B cell (primary cell): ENCODE measurements around the gene PLCD1. TPM values are rescaled to one million over a fixed set of nuclear protein-coding genes. Genes with fewer than 3 reads are reported as not detected.

Experiments
- ATAC-seq: fragments of 200-7000 bp; cut with Tn5 transposase; one replicate; pipeline ENCODE4 v1.10.0; 2021; ENCODE audit warnings: low read depth, mild to moderate bottlenecking, moderate number of reproducible peaks, moderate library complexity
- CTCF ChIA-PET: fragments of 350-600 bp; sonication (Branson Sonifier 250); formaldehyde crosslinking; loops from one replicate; lab custom pipeline; 2021; ENCODE audit warnings: antibody characterized with exemption, inconsistent platforms; lab: Charles Lee
- POLR2A ChIA-PET: fragments of 350-600 bp; sonication (Branson Sonifier 250); formaldehyde crosslinking; loops from one replicate; lab custom pipeline; 2021; ENCODE audit warnings: antibody characterized with exemption; lab: Charles Lee
- DNase-seq: peaks from one replicate; pipeline ENCODE4 v3.0.0; 2013
- H2AFZ ChIP-seq: 2 replicates; pipeline ENCODE4 v1.6.1; 2012; ENCODE audit warnings: mild to moderate bottlenecking, low read depth, low read length; ENCODE audit not compliant: insufficient read depth, poor library complexity, severe bottlenecking
- H3K27ac ChIP-seq, 2 donors: 1 replicate in 1 of 2; 2 replicates in 1 of 2; pipeline ENCODE4 v1.5.1; 2012 to 2013; ENCODE audit warnings: low read length in 2 of 2, mild to moderate bottlenecking in 2 of 2, moderate library complexity in 1 of 2
- H3K27me3 ChIP-seq, 4 experiments: fragments of 200-600 bp in 1 of 4; sonication (generic) in 1 of 4; replicated peaks in 1 of 4; 1 replicate in 2 of 4; 2 replicates in 2 of 4; pipeline versions ENCODE4 v1.6.1 to v1.7.0; 2013 to 2016; ENCODE audit warnings: low read length in 3 of 4, mild to moderate bottlenecking in 2 of 4, mixed read lengths in 1 of 4, moderate library complexity in 1 of 4; ENCODE audit not compliant: insufficient read depth in 4 of 4, control insufficient read depth in 3 of 4; ENCODE audit errors: control extremely low read depth in 1 of 4
- H3K36me3 ChIP-seq, 2 experiments: replicated peaks in 1 of 2; 1 replicate in 1 of 2; 2 replicates in 1 of 2; pipeline versions ENCODE4 v1.6.1 to v1.7.1; 2013; ENCODE audit warnings: low read length in 1 of 2; ENCODE audit not compliant: insufficient read depth in 2 of 2, control insufficient read depth in 1 of 2; ENCODE audit errors: control extremely low read depth in 1 of 2, extremely low read depth in 1 of 2
- H3K4me1 ChIP-seq, 2 donors: fragments of 200-600 bp in 1 of 2; sonication (generic) in 1 of 2; 1 replicate in 1 of 2; 2 replicates in 1 of 2; pipeline versions ENCODE4 v1.5.1 to v1.6.1; 2013 to 2017; ENCODE audit warnings: low read length in 2 of 2; ENCODE audit not compliant: control insufficient read depth in 2 of 2, insufficient read depth in 2 of 2
- H3K4me2 ChIP-seq: replicated peaks from 2 replicates; pipeline ENCODE3; 2012; ENCODE audit warnings: mild to moderate bottlenecking, low read depth, low read length; ENCODE audit not compliant: poor library complexity, severe bottlenecking
- H3K4me3 ChIP-seq, 5 experiments: fragments of 200-600 bp in 1 of 5; sonication (generic) in 1 of 5; 1 replicate in 3 of 5; 2 replicates in 2 of 5; pipeline versions ENCODE4 v1.5.1 to v1.7.0; 2011 to 2016; ENCODE audit warnings: low read length in 4 of 5, mild to moderate bottlenecking in 4 of 5, low read depth in 2 of 5, control low read depth in 1 of 5, moderate library complexity in 1 of 5; ENCODE audit not compliant: insufficient read depth in 1 of 5; ENCODE audit errors: control extremely low read depth in 1 of 5, extremely low read depth in 1 of 5
- H3K79me2 ChIP-seq: fragments of 200-600 bp; sonication (generic); one replicate; pipeline ENCODE4 v1.6.0; 2016; ENCODE audit warnings: low read length; ENCODE audit not compliant: control insufficient read depth, insufficient read depth
- H3K9ac ChIP-seq: fragments of 200-600 bp; sonication (generic); 2 replicates; pipeline ENCODE4 v1.6.1; 2017; ENCODE audit warnings: mild to moderate bottlenecking, low read length, moderate library complexity
- H3K9me3 ChIP-seq, 3 donors: one replicate each; pipeline versions ENCODE4 v1.6.1 to v1.7.1; 2013; ENCODE audit warnings: low read length in 2 of 3; ENCODE audit not compliant: control insufficient read depth in 2 of 3, insufficient read depth in 1 of 3; ENCODE audit errors: control extremely low read depth in 1 of 3
- H4K20me1 ChIP-seq: 2 replicates; pipeline ENCODE4 v1.6.0; 2012; ENCODE audit warnings: mild to moderate bottlenecking, low read length; ENCODE audit not compliant: insufficient read depth, control insufficient read depth, poor library complexity, severe bottlenecking
- H3K27ac Mint-ChIP-seq: one replicate; pipeline ENCODE4 v1.8.0; 2021; ENCODE audit warnings: mixed read lengths
- H3K27me3 Mint-ChIP-seq: one replicate; pipeline ENCODE4 v1.8.0; 2021; ENCODE audit warnings: mixed read lengths
- H3K4me1 Mint-ChIP-seq: one replicate; pipeline ENCODE4 v1.8.0; 2021; ENCODE audit warnings: mixed read lengths
- H3K4me3 Mint-ChIP-seq: one replicate; pipeline ENCODE4 v1.8.0; 2021; ENCODE audit warnings: mixed read lengths
- H3K9me3 Mint-ChIP-seq: one replicate; pipeline ENCODE4 v1.8.0; 2022; ENCODE audit warnings: mixed read lengths; ENCODE audit not compliant: insufficient read depth
- CTCF ChIP-seq: fragments of 200-600 bp; IDR thresholded peaks from one replicate; pipeline ENCODE4 v1.8.0; 2022; ENCODE audit warnings: antibody characterized with exemption, mild to moderate bottlenecking
- EZH2 ChIP-seq: IDR thresholded peaks from 2 replicates; pipeline ENCODE4 v1.6.1; 2012; ENCODE audit warnings: borderline replicate concordance, low read depth, mild to moderate bottlenecking, moderate library complexity, low read length; ENCODE audit not compliant: insufficient read depth, poor library complexity, severe bottlenecking
- WGBS: methylation state at CpG from one replicate; pipeline ENCODE4 v1.1.5; 2013; ENCODE audit warnings: missing lambda C conversion rate; ENCODE audit not compliant: insufficient coverage; 5-methylcytosine and 5-hydroxymethylcytosine counted together
- intact Hi-C: fragments of 100-400 bp; cut with micrococcal nuclease; formaldehyde crosslinking; loops from one replicate; pipeline ENCODE4 v1.10.0; 2022
- polyA plus RNA-seq: library from polyadenylated mRNA; depleted of rRNA; stranded (reverse); fragments of >200 nt; gene quantifications from 2 replicates; pipeline ENCODE4 v1.2.3, GENCODE V29; 2012
- total RNA-seq, 2 donors: library from RNA; stranded (reverse); fragments of 120-200 nt in 1 of 2; gene quantifications; 1 replicate in 1 of 2; 2 replicates in 1 of 2; pipeline versions ENCODE4 v1.2.3 to v1.2.4, GENCODE V29; 2013 to 2022

PLCD1 gene
- total and polyA plus RNA-seq, 2 donors (not counting 1 experiment from before 2014, with no cell fraction given) = 5.8 to 10.1 TPM

- no peaks in the 10 kb centered on the region for H3K27me3 Mint-ChIP-seq
- no peak overlapping the region for H3K4me3 Mint-ChIP-seq
- H3K27me3 ChIP-seq = no peaks in the 10 kb centered on the region
- no peak overlapping the region for H3K4me2 ChIP-seq
- H3K79me2 ChIP-seq = no peaks in the 10 kb centered on the region
- TF ChIP-seq EZH2 (no peak), CTCF (peak; percentile 83)
- H3K4me1 Mint-ChIP-seq = peaks cover 22% of the 10 kb centered on the region
- H3K36me3 ChIP-seq = peaks cover 0 to 28% of the 10 kb centered on the region in 2 experiments
- H3K4me1 ChIP-seq = peaks cover 3 to 10% of the 10 kb centered on the region in 2 donors
- H3K9me3 Mint-ChIP-seq = no peaks in the 10 kb centered on the region
- no peak overlapping the region for H2AFZ ChIP-seq
- 60% methylated on average over 1 of the region's 7 CpGs for WGBS
- intact Hi-C loops = loop anchor here (1.0 kb wide), 1 partner anchor 29 kb away; no protein-coding TSS in a partner anchor
- H4K20me1 ChIP-seq = no peaks in the 10 kb centered on the region
- H3K9ac ChIP-seq = no peak overlapping the region
- H3K9me3 ChIP-seq = peaks cover 0 to under 1% (median 0%) of the 10 kb centered on the region in 3 donors
- ChIA-PET CTCF (interaction anchor here (0.6 to 4.0 kb wide), 9 partner anchors 8 to 477 kb away, joined by 3 to 46 read pairs (median 4); partner anchors contain the start of gene DLEC1), POLR2A (no interaction called here)
- H3K4me3 ChIP-seq = no peak overlapping the region
- DNase-seq (peak; percentile 64), ATAC-seq (peak; percentile 42)
- H3K27ac Mint-ChIP-seq = peak overlapping the region; percentile 1
- H3K27ac ChIP-seq = no peak overlapping the region
These were observed 26.0 kb downstream of the PLCD1 start for GRCh38 chr3:38003371-38003816.

GRCh38 chr3:38002940-38003339 is 26.5 kb downstream of the PLCD1 start:
- H3K9ac ChIP-seq = no peak overlapping the region
- H3K36me3 ChIP-seq = peaks cover 0 to 32% of the 10 kb centered on the region in 2 experiments
- no peak overlapping the region for H3K4me3 ChIP-seq
- no peaks in the 10 kb centered on the region for H3K9me3 Mint-ChIP-seq
- peaks cover 27% of the 10 kb centered on the region for H3K4me1 Mint-ChIP-seq
- H3K9me3 ChIP-seq = peaks cover 0 to 3% (median 0%) of the 10 kb centered on the region in 3 donors
- peaks cover 7 to 14% of the 10 kb centered on the region in 2 donors for H3K4me1 ChIP-seq
- intact Hi-C loops = loop anchor here (1.0 kb wide), 1 partner anchor 29 kb away; no protein-coding TSS in a partner anchor
- no peak overlapping the region for H3K4me3 Mint-ChIP-seq
- no peak overlapping the region for H3K4me2 ChIP-seq
- ATAC-seq (no peak), DNase-seq (no peak)
- CTCF ChIA-PET = interaction anchor here (0.6 to 4.0 kb wide), 6 partner anchors 10 to 37 kb away, joined by 3 to 46 read pairs (median 4); partner anchors contain the start of gene DLEC1
- H3K27ac Mint-ChIP-seq = no peak overlapping the region
- no peaks in the 10 kb centered on the region for H3K79me2 ChIP-seq
- no peaks in the 10 kb centered on the region for H4K20me1 ChIP-seq
- no peak overlapping the region for H3K27ac ChIP-seq
- POLR2A ChIA-PET = no interaction called here
- TF ChIP-seq EZH2 (no peak), CTCF (no peak)
- H3K27me3 Mint-ChIP-seq = no peaks in the 10 kb centered on the region
- no CpG with 5 or more reads among the region's 9 CpGs for WGBS
- H3K27me3 ChIP-seq = no peaks in the 10 kb centered on the region
- H2AFZ ChIP-seq = no peak overlapping the region
